CD14-positive monocyte (primary cell): ENCODE measurements around the gene ARID1B. TPM values are rescaled to one million over a fixed set of nuclear protein-coding genes. Genes with fewer than 3 reads are reported as not detected.

Source experiments
- DNase-seq, 3 donors: peaks; one replicate each; pipeline ENCODE4 v3.0.0-alpha.2; 2011 to 2022
- H2AFZ ChIP-seq: 2 replicates; pipeline ENCODE4 v1.6.0; 2012; ENCODE audit warnings: mild to moderate bottlenecking, low read depth, low read length, inconsistent platforms; ENCODE audit not compliant: insufficient read depth, poor library complexity, severe bottlenecking
- H3K27ac ChIP-seq, 2 donors: 1 replicate in 1 of 2; 2 replicates in 1 of 2; pipeline ENCODE4 v1.5.1; 2012 to 2013; ENCODE audit warnings: low read length in 2 of 2, control low read depth in 1 of 2, inconsistent platforms in 1 of 2, low read depth in 1 of 2, mild to moderate bottlenecking in 1 of 2
- H3K27me3 ChIP-seq, 2 donors: one replicate each; pipeline versions ENCODE4 v1.6.0 to v1.6.1; 2011 to 2013; ENCODE audit warnings: low read length in 2 of 2; ENCODE audit not compliant: control insufficient read depth in 2 of 2, insufficient read depth in 2 of 2
- H3K36me3 ChIP-seq, 2 donors: replicated peaks in 1 of 2; 1 replicate in 1 of 2; 2 replicates in 1 of 2; pipeline versions ENCODE4 v1.5.1 to v1.6.1; 2012 to 2013; ENCODE audit warnings: low read length in 2 of 2, control low read depth in 1 of 2, inconsistent platforms in 1 of 2, mild to moderate bottlenecking in 1 of 2; ENCODE audit not compliant: insufficient read depth in 2 of 2, control insufficient read depth in 1 of 2
- H3K4me1 ChIP-seq, 2 donors: 1 replicate in 1 of 2; 2 replicates in 1 of 2; pipeline versions ENCODE4 v1.5.1 to v1.6.1; 2012 to 2013; ENCODE audit warnings: low read length in 2 of 2, control low read depth in 1 of 2, inconsistent platforms in 1 of 2, mild to moderate bottlenecking in 1 of 2, moderate library complexity in 1 of 2; ENCODE audit not compliant: insufficient read depth in 2 of 2, control insufficient read depth in 1 of 2
- H3K4me2 ChIP-seq: replicated peaks from 2 replicates; pipeline ENCODE3; 2012; ENCODE audit warnings: low read length, moderate library complexity, mild to moderate bottlenecking; ENCODE audit not compliant: poor library complexity, severe bottlenecking; ENCODE audit errors: extremely low read depth
- H3K4me3 ChIP-seq, 3 experiments: fragments of 200-600 bp in 1 of 3; sonication (generic) in 1 of 3; replicated peaks in 1 of 3; 1 replicate in 2 of 3; 2 replicates in 1 of 3; pipeline ENCODE4 v1.5.1; 2011 to 2013; ENCODE audit warnings: low read length in 3 of 3, mild to moderate bottlenecking in 3 of 3, control low read depth in 2 of 3, low read depth in 2 of 3, inconsistent platforms in 1 of 3, moderate library complexity in 1 of 3
- H3K79me2 ChIP-seq: 2 replicates; pipeline ENCODE4 v1.6.0; 2012; ENCODE audit warnings: mild to moderate bottlenecking, control low read depth, inconsistent platforms, low read length, moderate library complexity; ENCODE audit not compliant: insufficient read depth
- H3K9ac ChIP-seq: 2 replicates; pipeline ENCODE4 v1.6.0; 2017; ENCODE audit warnings: low read length, mild to moderate bottlenecking; ENCODE audit not compliant: insufficient read depth, poor library complexity, severe bottlenecking
- H3K9me3 ChIP-seq, 2 donors: replicated peaks in 1 of 2; 1 replicate in 1 of 2; 2 replicates in 1 of 2; pipeline versions ENCODE4 v1.5.1 to v1.6.1; 2012 to 2013; ENCODE audit warnings: low read length in 2 of 2, control low read depth in 1 of 2; ENCODE audit not compliant: control insufficient read depth in 1 of 2, insufficient read depth in 1 of 2
- H4K20me1 ChIP-seq: 2 replicates; pipeline ENCODE4 v1.6.0; 2012; ENCODE audit warnings: mild to moderate bottlenecking, low read length, control low read depth, moderate library complexity; ENCODE audit not compliant: insufficient read depth
- H3K27ac Mint-ChIP-seq, 7 donors: one replicate each; pipeline ENCODE4 v1.8.0; 2020; ENCODE audit warnings: mild to moderate bottlenecking in 7 of 7, mixed read lengths in 7 of 7, moderate library complexity in 6 of 7, inconsistent platforms in 2 of 7
- H3K27me3 Mint-ChIP-seq, 3 donors: one replicate each; pipeline ENCODE4 v1.8.0; 2021 to 2022; ENCODE audit warnings: low read depth in 3 of 3, mild to moderate bottlenecking in 3 of 3, mixed read lengths in 3 of 3, moderate library complexity in 3 of 3, inconsistent platforms in 1 of 3
- H3K36me3 Mint-ChIP-seq, 2 donors: one replicate each; pipeline ENCODE4 v1.8.0; 2020; ENCODE audit warnings: mixed read lengths in 2 of 2, inconsistent platforms in 1 of 2, mild to moderate bottlenecking in 1 of 2
- H3K4me1 Mint-ChIP-seq: one replicate; pipeline ENCODE4 v1.8.0; 2020; ENCODE audit warnings: mild to moderate bottlenecking, mixed read lengths
- H3K4me3 Mint-ChIP-seq, 2 donors: one replicate each; pipeline ENCODE4 v1.8.0; 2020; ENCODE audit warnings: mild to moderate bottlenecking in 2 of 2, mixed read lengths in 2 of 2, moderate library complexity in 1 of 2
- H3K9me3 Mint-ChIP-seq, 7 donors: one replicate each; pipeline ENCODE4 v1.8.0; 2020 to 2022; ENCODE audit warnings: mixed read lengths in 7 of 7, mild to moderate bottlenecking in 6 of 7, moderate library complexity in 6 of 7, inconsistent platforms in 2 of 7
- WGBS: methylation state at CpG from one replicate; pipeline ENCODE4 v1.1.5; 2013; ENCODE audit warnings: missing lambda C conversion rate; ENCODE audit not compliant: insufficient coverage; 5-methylcytosine and 5-hydroxymethylcytosine counted together
- intact Hi-C, 2 donors: fragments of 100-400 bp; cut with micrococcal nuclease; formaldehyde crosslinking; loops; one replicate each; pipeline versions ENCODE4 v1.15.0 to v1.15.1; 2023
- polyA plus RNA-seq, 3 donors: library from polyadenylated mRNA; depleted of rRNA in 1 of 3; unstranded in 2 of 3; stranded (reverse) in 1 of 3; fragments of 300-500 nt in 2 of 3; fragments of >200 nt in 1 of 3; fragmentation: Illumina TruSeq in 2 of 3; gene quantifications; 1 replicate in 2 of 3; 2 replicates in 1 of 3; pipeline ENCODE4 v1.2.3, GENCODE V29; 2012 to 2021
- TF ChIP-seq, protein P1 (sequence below): fragments of 200-600 bp; IDR thresholded peaks from one replicate; pipeline ENCODE4 v1.8.0; 2022; ENCODE audit warnings: antibody characterized with exemption, mild to moderate bottlenecking

ARID1B gene
- polyA plus RNA-seq, 3 donors: 3.2 to 22.1 (median 3.8) TPM

DNA sequence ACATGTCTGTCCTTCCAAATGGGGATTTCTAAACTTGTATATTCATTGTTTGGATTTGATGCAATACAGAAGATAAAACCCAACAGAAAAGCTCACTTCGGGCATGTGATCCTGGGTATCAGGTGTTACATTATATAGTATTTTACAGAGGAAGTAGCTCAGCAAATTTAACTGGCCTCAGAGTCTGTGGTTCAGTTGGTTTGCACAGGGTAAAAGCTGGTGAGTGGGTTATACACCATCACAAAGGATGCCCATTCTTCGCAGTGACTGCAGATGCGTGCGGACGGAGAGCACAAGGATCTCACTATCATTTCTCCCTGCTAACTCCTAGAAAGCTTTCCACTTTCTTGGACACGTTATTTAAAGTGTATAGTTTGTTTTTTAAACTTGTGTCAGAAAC lies 309.5 kb downstream of the ARID1B start:
- Mint-ChIP-seq H3K4me3 (no peak overlapping the region), H3K27ac (no peak overlapping the region), H3K27me3 (no peaks in the 10 kb centered on the region), H3K4me1 (peaks cover 14% of the 10 kb centered on the region), H3K9me3 (no peaks in the 10 kb centered on the region), H3K36me3 (peaks cover 42 to 53% of the 10 kb centered on the region in 2 donors)
- Histone ChIP-seq H3K4me1 (peaks cover 0 to 2% of the 10 kb centered on the region in 2 donors), H3K4me3 (no peak overlapping the region), H3K79me2 (no peaks in the 10 kb centered on the region), H3K27ac (no peak overlapping the region), H4K20me1 (peaks cover 16% of the 10 kb centered on the region), H3K9me3 (no peaks in the 10 kb centered on the region), H3K4me2 (no peak overlapping the region), H2AFZ (no peak overlapping the region), H3K9ac (no peak overlapping the region), H3K36me3 (peaks cover 19 to 68% of the 10 kb centered on the region in 2 donors), H3K27me3 (no peaks in the 10 kb centered on the region)
- intact Hi-C loops: no loop called here
- WGBS: no CpG with 5 or more reads among the region's 6 CpGs
- TF ChIP-seq, protein P1, sequence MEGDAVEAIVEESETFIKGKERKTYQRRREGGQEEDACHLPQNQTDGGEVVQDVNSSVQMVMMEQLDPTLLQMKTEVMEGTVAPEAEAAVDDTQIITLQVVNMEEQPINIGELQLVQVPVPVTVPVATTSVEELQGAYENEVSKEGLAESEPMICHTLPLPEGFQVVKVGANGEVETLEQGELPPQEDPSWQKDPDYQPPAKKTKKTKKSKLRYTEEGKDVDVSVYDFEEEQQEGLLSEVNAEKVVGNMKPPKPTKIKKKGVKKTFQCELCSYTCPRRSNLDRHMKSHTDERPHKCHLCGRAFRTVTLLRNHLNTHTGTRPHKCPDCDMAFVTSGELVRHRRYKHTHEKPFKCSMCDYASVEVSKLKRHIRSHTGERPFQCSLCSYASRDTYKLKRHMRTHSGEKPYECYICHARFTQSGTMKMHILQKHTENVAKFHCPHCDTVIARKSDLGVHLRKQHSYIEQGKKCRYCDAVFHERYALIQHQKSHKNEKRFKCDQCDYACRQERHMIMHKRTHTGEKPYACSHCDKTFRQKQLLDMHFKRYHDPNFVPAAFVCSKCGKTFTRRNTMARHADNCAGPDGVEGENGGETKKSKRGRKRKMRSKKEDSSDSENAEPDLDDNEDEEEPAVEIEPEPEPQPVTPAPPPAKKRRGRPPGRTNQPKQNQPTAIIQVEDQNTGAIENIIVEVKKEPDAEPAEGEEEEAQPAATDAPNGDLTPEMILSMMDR: no peak
- DNase-seq: no peak

DNA sequence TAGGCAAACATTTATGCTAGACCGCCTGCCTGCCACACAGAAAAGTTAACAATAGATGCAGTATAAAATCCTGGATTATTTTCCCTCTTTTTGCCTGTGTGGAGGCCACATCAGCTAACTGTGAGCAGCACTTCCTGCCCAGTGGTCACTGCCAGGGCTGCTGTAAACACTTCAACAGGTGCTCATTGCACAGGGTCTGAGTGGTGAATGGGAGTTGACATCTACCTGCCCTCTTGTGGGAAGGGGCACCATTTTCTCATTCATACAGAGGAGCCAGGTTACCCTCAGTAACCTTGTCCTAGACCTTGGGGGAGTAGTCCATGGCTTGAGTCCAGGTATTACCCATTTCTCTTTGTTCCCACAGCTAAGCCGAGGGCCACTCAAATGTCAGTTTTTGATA lies 310.8 kb downstream of the ARID1B start:
- intact Hi-C loops: no loop called here
- Histone ChIP-seq H3K27me3 (no peaks in the 10 kb centered on the region), H3K4me1 (peaks cover 0 to 2% of the 10 kb centered on the region in 2 donors), H4K20me1 (peaks cover 5% of the 10 kb centered on the region), H3K27ac (no peak overlapping the region), H3K79me2 (no peaks in the 10 kb centered on the region), H3K9me3 (no peaks in the 10 kb centered on the region), H3K4me2 (no peak overlapping the region), H3K36me3 (peaks cover 19 to 68% of the 10 kb centered on the region in 2 donors), H3K9ac (no peak overlapping the region), H2AFZ (no peak overlapping the region), H3K4me3 (no peak overlapping the region)
- no peak overlapping the region for H3K4me3 Mint-ChIP-seq
- H3K27me3 Mint-ChIP-seq: no peaks in the 10 kb centered on the region
- no peaks in the 10 kb centered on the region for H3K9me3 Mint-ChIP-seq
- WGBS: 83% methylated on average over 1 of the region's 2 CpGs
- H3K36me3 Mint-ChIP-seq: peaks cover 44 to 59% of the 10 kb centered on the region in 2 donors
- H3K27ac Mint-ChIP-seq: no peak overlapping the region
- TF ChIP-seq, protein P1: no peak
- no peak for DNase-seq
- H3K4me1 Mint-ChIP-seq: peaks cover 13% of the 10 kb centered on the region
